Loucy (cell line): ENCODE measurements around the gene TUBA1A.

ENCODE experiments used
- H2AFZ ChIP-seq: fragments of 200-600 bp; sonication (generic); 2 replicates; pipeline ENCODE4 v1.6.0; 2016; ENCODE audit warnings: antibody characterized with exemption, mild to moderate bottlenecking, low read length, moderate library complexity
- H3F3A ChIP-seq: fragments of 200-600 bp; 2 replicates; pipeline ENCODE4 v1.6.0; 2016; ENCODE audit warnings: antibody characterized with exemption, low read depth, mild to moderate bottlenecking
- H3K27me3 ChIP-seq: fragments of 200-600 bp; sonication (generic); 2 replicates; pipeline ENCODE4 v1.6.1; 2014; ENCODE audit warnings: low read length, mild to moderate bottlenecking; ENCODE audit not compliant: insufficient read depth, poor library complexity, severe bottlenecking
- H3K36me3 ChIP-seq: fragments of 200-600 bp; sonication (generic); 2 replicates; pipeline ENCODE4 v1.6.1; 2016; ENCODE audit warnings: low read length; ENCODE audit not compliant: insufficient read depth
- H3K4me1 ChIP-seq: fragments of 200-600 bp; sonication (generic); 2 replicates; pipeline ENCODE4 v1.5.1; 2014; ENCODE audit warnings: low read length, mild to moderate bottlenecking; ENCODE audit not compliant: insufficient read depth, poor library complexity, severe bottlenecking
- H3K4me2 ChIP-seq: fragments of 200-600 bp; sonication (generic); 2 replicates; pipeline ENCODE4 v1.6.0; 2014; ENCODE audit warnings: antibody characterized with exemption, low read length, low read depth, mild to moderate bottlenecking; ENCODE audit not compliant: poor library complexity, severe bottlenecking
- H3K4me3 ChIP-seq: fragments of 200-600 bp; sonication (generic); 2 replicates; pipeline ENCODE4 v1.5.1; 2014; ENCODE audit warnings: low read length, mild to moderate bottlenecking, mixed read lengths; ENCODE audit not compliant: poor library complexity, severe bottlenecking
- H3K79me2 ChIP-seq: fragments of 200-600 bp; sonication (generic); 2 replicates; pipeline ENCODE4 v1.6.1; 2014; ENCODE audit warnings: low read length; ENCODE audit not compliant: insufficient read depth
- H3K9ac ChIP-seq: fragments of 200-600 bp; sonication (generic); 2 replicates; pipeline ENCODE4 v1.6.0; 2014; ENCODE audit warnings: mild to moderate bottlenecking, low read depth, low read length, moderate library complexity; ENCODE audit not compliant: poor library complexity, severe bottlenecking
- H3K9me2 ChIP-seq: fragments of 200-600 bp; sonication (generic); replicated peaks from 2 replicates; pipeline ENCODE4 v1.6.1; 2016; ENCODE audit warnings: low read depth, low read length, mixed read lengths
- H3K9me3 ChIP-seq: fragments of 200-600 bp; sonication (generic); 2 replicates; pipeline ENCODE4 v1.6.1; 2014; ENCODE audit warnings: mild to moderate bottlenecking, antibody characterized with exemption, low read length, low read depth; ENCODE audit not compliant: insufficient read depth
- H4K20me1 ChIP-seq: fragments of 200-600 bp; sonication (generic); 2 replicates; pipeline ENCODE4 v1.6.0; 2014; ENCODE audit warnings: antibody characterized with exemption, low read length, mild to moderate bottlenecking; ENCODE audit not compliant: insufficient read depth, poor library complexity, severe bottlenecking
- CTCF ChIP-seq: fragments of 200-600 bp; sonication (generic); conservative IDR thresholded peaks from 2 replicates; pipeline ENCODE4 v1.5.1; 2014; ENCODE audit warnings: mild to moderate bottlenecking, antibody characterized with exemption, low read length
- EZH2phosphoT487 ChIP-seq: fragments of 200-600 bp; IDR thresholded peaks from 2 replicates; pipeline ENCODE4 v1.6.1; 2018; ENCODE audit warnings: antibody characterized with exemption, mild to moderate bottlenecking, moderate library complexity, borderline replicate concordance

The TUBA1A gene

DNA sequence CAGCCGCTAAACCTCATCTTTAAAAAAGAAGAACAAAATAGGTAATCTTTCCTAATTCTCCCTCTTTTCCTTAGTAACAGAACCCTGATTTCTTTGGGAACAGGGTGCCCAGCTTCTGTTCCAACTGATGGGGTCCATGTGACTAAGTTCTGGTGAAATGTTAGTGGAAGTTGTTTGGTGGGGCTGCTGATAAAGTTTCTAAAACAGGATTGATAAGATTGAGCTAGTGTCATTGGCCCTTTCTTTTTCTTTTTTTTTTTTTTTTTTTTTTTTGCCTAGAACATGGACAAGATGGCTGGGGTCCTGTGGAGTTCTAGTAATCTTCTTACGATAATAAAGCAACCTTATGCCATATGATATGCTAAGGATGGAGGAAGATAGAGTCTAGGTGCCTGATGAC lies 41.5 kb downstream of the TUBA1A start:
- H3K36me3 ChIP-seq: no peaks in the 10 kb centered on the region
- no peaks in the 10 kb centered on the region for H3K9me2 ChIP-seq
- H3K9me3 ChIP-seq: no peaks in the 10 kb centered on the region
- no peak overlapping the region for H3K9ac ChIP-seq
- no peak overlapping the region for H3K4me3 ChIP-seq
- H3K4me2 ChIP-seq: no peak overlapping the region
- H2AFZ ChIP-seq: no peak overlapping the region
- no peaks in the 10 kb centered on the region for H3F3A ChIP-seq
- TF ChIP-seq EZH2phosphoT487: no peak
- no peak for TF ChIP-seq CTCF
- no peaks in the 10 kb centered on the region for H3K79me2 ChIP-seq
- no peaks in the 10 kb centered on the region for H3K27me3 ChIP-seq
- no peaks in the 10 kb centered on the region for H4K20me1 ChIP-seq
- no peaks in the 10 kb centered on the region for H3K4me1 ChIP-seq

GRCh38 chr12:49146406-49146805 lies 42.5 kb downstream of the TUBA1A start:
- Histone ChIP-seq H3K36me3 (no peaks in the 10 kb centered on the region), H3K9me3 (no peaks in the 10 kb centered on the region), H3K4me3 (no peak overlapping the region), H3K9ac (no peak overlapping the region), H2AFZ (no peak overlapping the region), H3K79me2 (no peaks in the 10 kb centered on the region), H3F3A (no peaks in the 10 kb centered on the region), H3K4me1 (no peaks in the 10 kb centered on the region), H3K9me2 (no peaks in the 10 kb centered on the region), H3K4me2 (no peak overlapping the region), H3K27me3 (no peaks in the 10 kb centered on the region), H4K20me1 (no peaks in the 10 kb centered on the region)
- TF ChIP-seq EZH2phosphoT487: no peak
- TF ChIP-seq CTCF: no peak

DNA sequence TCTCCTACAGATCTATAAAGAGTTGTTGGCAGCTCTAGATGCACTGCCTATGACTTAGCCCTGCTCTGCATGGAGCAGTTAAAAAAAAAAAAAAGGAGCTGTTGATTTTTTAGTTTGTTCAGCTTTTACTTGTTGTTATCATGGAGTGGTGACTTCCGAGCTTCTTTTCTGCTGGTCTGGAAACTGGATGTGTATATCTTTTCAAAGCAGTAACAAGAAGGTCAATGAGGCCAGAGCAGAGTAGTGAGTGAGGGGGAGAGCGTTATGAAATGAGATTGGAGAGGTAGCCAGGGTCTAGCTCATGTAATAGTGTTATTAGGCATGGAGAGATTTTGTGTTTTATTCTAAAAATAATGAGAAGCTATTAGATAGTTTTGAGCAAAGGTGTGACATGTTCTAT lies 44.5 kb downstream of the TUBA1A start:
- Histone ChIP-seq H4K20me1 (no peaks in the 10 kb centered on the region), H3K9ac (no peak overlapping the region), H3K27me3 (no peaks in the 10 kb centered on the region), H3K4me1 (no peaks in the 10 kb centered on the region), H3K9me3 (no peaks in the 10 kb centered on the region), H3K4me2 (no peak overlapping the region), H3F3A (no peaks in the 10 kb centered on the region), H3K79me2 (peaks cover 4% of the 10 kb centered on the region; the same call in 1 of the 2 replicates), H3K36me3 (no peaks in the 10 kb centered on the region), H2AFZ (no peak overlapping the region), H3K9me2 (no peaks in the 10 kb centered on the region), H3K4me3 (no peak overlapping the region)
- no peak for TF ChIP-seq CTCF
- no peak for TF ChIP-seq EZH2phosphoT487
